ENCODE data around the gene SPSB1. TPM values are rescaled to one million over a fixed set of nuclear protein-coding genes. Genes with fewer than 3 reads are reported as not detected.

The SPSB1 gene
- total RNA-seq, 1 donor from 2014 or later = 17.6 TPM

- TF ChIP-seq CTCF (IDR thresholded peaks at IDR 0.05; ENCODE audit: insufficient read depth, low read length, severe bottlenecking) = no peak
- Histone ChIP-seq H3K36me3 (ENCODE audit: control insufficient read depth, insufficient read depth, low read length) (peaks cover 8% of the 10 kb centered on the region), H3K4me3 (ENCODE audit: low read depth, low read length) (no peak overlapping the region), H3K27me3 (ENCODE audit: control insufficient read depth, insufficient read depth, low read length) (no peaks in the 10 kb centered on the region)
- FAIRE-seq (peak; percentile 97), DNase-seq (ENCODE audit: low read depth) (no peak)
These were observed 57.6 kb downstream of the SPSB1 start for GRCh38 chr1:9350013-9350908.

GRCh38 chr1:9350960-9351359, 58.3 kb downstream of the SPSB1 start:
- Histone ChIP-seq H3K27me3 (ENCODE audit: control insufficient read depth, insufficient read depth, low read length) (no peaks in the 10 kb centered on the region), H3K4me3 (ENCODE audit: low read depth, low read length) (no peak overlapping the region), H3K36me3 (ENCODE audit: control insufficient read depth, insufficient read depth, low read length) (peaks cover 15% of the 10 kb centered on the region)
- no peak for TF ChIP-seq CTCF (IDR thresholded peaks at IDR 0.05; ENCODE audit: insufficient read depth, low read length, severe bottlenecking)
- no peak for DNase-seq (ENCODE audit: low read depth)
- FAIRE-seq = no peak

GRCh38 chr1:9351654-9352271, 59.1 kb downstream of the SPSB1 start:
- FAIRE-seq (no peak), DNase-seq (ENCODE audit: low read depth) (no peak)

GRCh38 chr1:9352377-9353134, 59.9 kb downstream of the SPSB1 start:
- TF ChIP-seq CTCF (IDR thresholded peaks at IDR 0.05; ENCODE audit: insufficient read depth, low read length, severe bottlenecking) = no peak
- H3K36me3 ChIP-seq (ENCODE audit: control insufficient read depth, insufficient read depth, low read length) = peaks cover 22% of the 10 kb centered on the region
- H3K27me3 ChIP-seq (ENCODE audit: control insufficient read depth, insufficient read depth, low read length) = no peaks in the 10 kb centered on the region
- DNase-seq (ENCODE audit: low read depth) (no peak), FAIRE-seq (no peak)
- no peak overlapping the region for H3K4me3 ChIP-seq (ENCODE audit: low read depth, low read length)

More at GRCh38 chr1:9351654-9352271, 59.1 kb downstream of the SPSB1 start:
- no peaks in the 10 kb centered on the region for H3K27me3 ChIP-seq (ENCODE audit: control insufficient read depth, insufficient read depth, low read length)
- no peak for TF ChIP-seq CTCF (IDR thresholded peaks at IDR 0.05; ENCODE audit: insufficient read depth, low read length, severe bottlenecking)
- H3K36me3 ChIP-seq (ENCODE audit: control insufficient read depth, insufficient read depth, low read length) = peaks cover 20% of the 10 kb centered on the region
- H3K4me3 ChIP-seq (ENCODE audit: low read depth, low read length) = no peak overlapping the region

- no peak for FAIRE-seq
- DNase-seq (ENCODE audit: low read depth) = no peak
- H3K36me3 ChIP-seq (ENCODE audit: control insufficient read depth, insufficient read depth, low read length) = peaks cover 35% of the 10 kb centered on the region
- H3K27me3 ChIP-seq (ENCODE audit: control insufficient read depth, insufficient read depth, low read length) = no peaks in the 10 kb centered on the region
- no peak for TF ChIP-seq CTCF (IDR thresholded peaks at IDR 0.05; ENCODE audit: insufficient read depth, low read length, severe bottlenecking)
- no peak overlapping the region for H3K4me3 ChIP-seq (ENCODE audit: low read depth, low read length)
These were observed 62.8 kb downstream of the SPSB1 start for GRCh38 chr1:9355503-9355902.
